CD14-positive monocyte (primary cell): ENCODE data around the gene ARRB1. TPM values are rescaled to one million over a fixed set of nuclear protein-coding genes. Genes with fewer than 3 reads are reported as not detected.
A peak's percentile ranks its signal among the peaks of the same experiment; 100 is the strongest.

ENCODE experiments used
- DNase-seq, 3 donors: peaks; one replicate each; pipeline ENCODE4 v3.0.0-alpha.2; 2011 to 2022
- H2AFZ ChIP-seq: 2 replicates; pipeline ENCODE4 v1.6.0; 2012; ENCODE audit warnings: mild to moderate bottlenecking, low read depth, low read length, inconsistent platforms; ENCODE audit not compliant: insufficient read depth, poor library complexity, severe bottlenecking
- H3K27ac ChIP-seq, 2 donors: 1 replicate in 1 of 2; 2 replicates in 1 of 2; pipeline ENCODE4 v1.5.1; 2012 to 2013; ENCODE audit warnings: low read length in 2 of 2, control low read depth in 1 of 2, inconsistent platforms in 1 of 2, low read depth in 1 of 2, mild to moderate bottlenecking in 1 of 2
- H3K27me3 ChIP-seq, 2 donors: one replicate each; pipeline versions ENCODE4 v1.6.0 to v1.6.1; 2011 to 2013; ENCODE audit warnings: low read length in 2 of 2; ENCODE audit not compliant: control insufficient read depth in 2 of 2, insufficient read depth in 2 of 2
- H3K36me3 ChIP-seq, 2 donors: replicated peaks in 1 of 2; 1 replicate in 1 of 2; 2 replicates in 1 of 2; pipeline versions ENCODE4 v1.5.1 to v1.6.1; 2012 to 2013; ENCODE audit warnings: low read length in 2 of 2, control low read depth in 1 of 2, inconsistent platforms in 1 of 2, mild to moderate bottlenecking in 1 of 2; ENCODE audit not compliant: insufficient read depth in 2 of 2, control insufficient read depth in 1 of 2
- H3K4me1 ChIP-seq, 2 donors: 1 replicate in 1 of 2; 2 replicates in 1 of 2; pipeline versions ENCODE4 v1.5.1 to v1.6.1; 2012 to 2013; ENCODE audit warnings: low read length in 2 of 2, control low read depth in 1 of 2, inconsistent platforms in 1 of 2, mild to moderate bottlenecking in 1 of 2, moderate library complexity in 1 of 2; ENCODE audit not compliant: insufficient read depth in 2 of 2, control insufficient read depth in 1 of 2
- H3K4me2 ChIP-seq: replicated peaks from 2 replicates; pipeline ENCODE3; 2012; ENCODE audit warnings: low read length, moderate library complexity, mild to moderate bottlenecking; ENCODE audit not compliant: poor library complexity, severe bottlenecking; ENCODE audit errors: extremely low read depth
- H3K4me3 ChIP-seq, 3 experiments: fragments of 200-600 bp in 1 of 3; sonication (generic) in 1 of 3; replicated peaks in 1 of 3; 1 replicate in 2 of 3; 2 replicates in 1 of 3; pipeline ENCODE4 v1.5.1; 2011 to 2013; ENCODE audit warnings: low read length in 3 of 3, mild to moderate bottlenecking in 3 of 3, control low read depth in 2 of 3, low read depth in 2 of 3, inconsistent platforms in 1 of 3, moderate library complexity in 1 of 3
- H3K79me2 ChIP-seq: 2 replicates; pipeline ENCODE4 v1.6.0; 2012; ENCODE audit warnings: mild to moderate bottlenecking, control low read depth, inconsistent platforms, low read length, moderate library complexity; ENCODE audit not compliant: insufficient read depth
- H3K9ac ChIP-seq: 2 replicates; pipeline ENCODE4 v1.6.0; 2017; ENCODE audit warnings: low read length, mild to moderate bottlenecking; ENCODE audit not compliant: insufficient read depth, poor library complexity, severe bottlenecking
- H3K9me3 ChIP-seq, 2 donors: replicated peaks in 1 of 2; 1 replicate in 1 of 2; 2 replicates in 1 of 2; pipeline versions ENCODE4 v1.5.1 to v1.6.1; 2012 to 2013; ENCODE audit warnings: low read length in 2 of 2, control low read depth in 1 of 2; ENCODE audit not compliant: control insufficient read depth in 1 of 2, insufficient read depth in 1 of 2
- H4K20me1 ChIP-seq: 2 replicates; pipeline ENCODE4 v1.6.0; 2012; ENCODE audit warnings: mild to moderate bottlenecking, low read length, control low read depth, moderate library complexity; ENCODE audit not compliant: insufficient read depth
- H3K27ac Mint-ChIP-seq, 7 donors: one replicate each; pipeline ENCODE4 v1.8.0; 2020; ENCODE audit warnings: mild to moderate bottlenecking in 7 of 7, mixed read lengths in 7 of 7, moderate library complexity in 6 of 7, inconsistent platforms in 2 of 7
- H3K27me3 Mint-ChIP-seq, 3 donors: one replicate each; pipeline ENCODE4 v1.8.0; 2021 to 2022; ENCODE audit warnings: low read depth in 3 of 3, mild to moderate bottlenecking in 3 of 3, mixed read lengths in 3 of 3, moderate library complexity in 3 of 3, inconsistent platforms in 1 of 3
- H3K36me3 Mint-ChIP-seq, 2 donors: one replicate each; pipeline ENCODE4 v1.8.0; 2020; ENCODE audit warnings: mixed read lengths in 2 of 2, inconsistent platforms in 1 of 2, mild to moderate bottlenecking in 1 of 2
- H3K4me1 Mint-ChIP-seq: one replicate; pipeline ENCODE4 v1.8.0; 2020; ENCODE audit warnings: mild to moderate bottlenecking, mixed read lengths
- H3K4me3 Mint-ChIP-seq, 2 donors: one replicate each; pipeline ENCODE4 v1.8.0; 2020; ENCODE audit warnings: mild to moderate bottlenecking in 2 of 2, mixed read lengths in 2 of 2, moderate library complexity in 1 of 2
- H3K9me3 Mint-ChIP-seq, 7 donors: one replicate each; pipeline ENCODE4 v1.8.0; 2020 to 2022; ENCODE audit warnings: mixed read lengths in 7 of 7, mild to moderate bottlenecking in 6 of 7, moderate library complexity in 6 of 7, inconsistent platforms in 2 of 7
- WGBS: methylation state at CpG from one replicate; pipeline ENCODE4 v1.1.5; 2013; ENCODE audit warnings: missing lambda C conversion rate; ENCODE audit not compliant: insufficient coverage; 5-methylcytosine and 5-hydroxymethylcytosine counted together
- intact Hi-C, 2 donors: fragments of 100-400 bp; cut with micrococcal nuclease; formaldehyde crosslinking; loops; one replicate each; pipeline versions ENCODE4 v1.15.0 to v1.15.1; 2023
- polyA plus RNA-seq, 3 donors: library from polyadenylated mRNA; depleted of rRNA in 1 of 3; unstranded in 2 of 3; stranded (reverse) in 1 of 3; fragments of 300-500 nt in 2 of 3; fragments of >200 nt in 1 of 3; fragmentation: Illumina TruSeq in 2 of 3; gene quantifications; 1 replicate in 2 of 3; 2 replicates in 1 of 3; pipeline ENCODE4 v1.2.3, GENCODE V29; 2012 to 2021
- TF ChIP-seq, protein P1 (sequence below): fragments of 200-600 bp; IDR thresholded peaks from one replicate; pipeline ENCODE4 v1.8.0; 2022; ENCODE audit warnings: antibody characterized with exemption, mild to moderate bottlenecking

The ARRB1 gene
- polyA plus RNA-seq, 3 donors: 52.6 to 114 (median 66.5) TPM

DNA sequence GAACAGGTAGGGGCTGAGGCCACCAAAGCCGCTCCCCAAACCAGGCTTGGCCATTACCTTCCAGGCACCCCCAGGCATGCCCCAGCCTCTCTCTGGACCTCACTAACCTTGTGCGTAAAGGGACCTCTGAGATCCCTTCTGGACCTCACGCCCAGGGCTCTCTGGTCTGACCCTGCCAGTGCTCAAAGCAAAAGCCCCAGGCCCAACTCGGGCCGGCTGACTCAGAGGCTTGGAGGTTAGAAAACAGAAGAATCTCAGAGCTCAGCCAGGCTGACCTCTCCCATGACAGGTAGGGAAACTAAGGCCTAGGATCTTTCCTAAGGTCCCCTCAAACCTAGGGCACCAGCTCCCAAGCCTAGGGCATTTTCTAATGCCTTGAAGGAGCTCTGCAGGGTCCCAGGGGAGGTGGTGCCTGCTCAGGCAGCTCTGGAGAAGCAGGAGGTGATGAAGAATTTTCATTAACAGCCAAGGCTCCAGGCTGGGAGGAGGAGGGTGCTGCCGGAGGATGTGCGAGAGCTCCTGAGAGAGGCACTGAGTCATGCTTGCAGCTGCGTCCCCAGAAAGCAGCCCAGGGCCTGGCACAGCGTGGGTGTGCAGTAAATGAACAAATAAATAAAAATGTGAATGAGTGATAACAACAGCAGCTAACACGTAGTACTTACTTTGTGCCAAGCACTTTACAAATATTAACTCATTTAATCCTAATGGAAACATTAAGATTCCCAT lies 25.6 kb downstream of the ARRB1 start:
- H3K4me3 ChIP-seq: no peak overlapping the region
- Mint-ChIP-seq H3K27ac (peak overlapping the region in 3 of 7 donors; percentile 21 to 53 (median 30)), H3K4me1 (peaks cover 42% of the 10 kb centered on the region), H3K9me3 (no peaks in the 10 kb centered on the region), H3K27me3 (no peaks in the 10 kb centered on the region), H3K36me3 (peaks cover 43 to 74% of the 10 kb centered on the region in 2 donors), H3K4me3 (no peak overlapping the region)
- H3K4me1 ChIP-seq: peaks cover 21 to 27% of the 10 kb centered on the region in 2 donors
- no peak overlapping the region for H3K4me2 ChIP-seq
- no peak for DNase-seq
- H3K9ac ChIP-seq: no peak overlapping the region
- 75% methylated on average over 8 of the region's 10 CpGs for WGBS
- H4K20me1 ChIP-seq: peaks cover 100% of the 10 kb centered on the region
- no peak overlapping the region for H3K27ac ChIP-seq
- peaks cover 100% of the 10 kb centered on the region for H3K79me2 ChIP-seq
- H3K9me3 ChIP-seq: no peaks in the 10 kb centered on the region
- H2AFZ ChIP-seq: no peak overlapping the region
- H3K27me3 ChIP-seq: no peaks in the 10 kb centered on the region
- TF ChIP-seq, protein P1, sequence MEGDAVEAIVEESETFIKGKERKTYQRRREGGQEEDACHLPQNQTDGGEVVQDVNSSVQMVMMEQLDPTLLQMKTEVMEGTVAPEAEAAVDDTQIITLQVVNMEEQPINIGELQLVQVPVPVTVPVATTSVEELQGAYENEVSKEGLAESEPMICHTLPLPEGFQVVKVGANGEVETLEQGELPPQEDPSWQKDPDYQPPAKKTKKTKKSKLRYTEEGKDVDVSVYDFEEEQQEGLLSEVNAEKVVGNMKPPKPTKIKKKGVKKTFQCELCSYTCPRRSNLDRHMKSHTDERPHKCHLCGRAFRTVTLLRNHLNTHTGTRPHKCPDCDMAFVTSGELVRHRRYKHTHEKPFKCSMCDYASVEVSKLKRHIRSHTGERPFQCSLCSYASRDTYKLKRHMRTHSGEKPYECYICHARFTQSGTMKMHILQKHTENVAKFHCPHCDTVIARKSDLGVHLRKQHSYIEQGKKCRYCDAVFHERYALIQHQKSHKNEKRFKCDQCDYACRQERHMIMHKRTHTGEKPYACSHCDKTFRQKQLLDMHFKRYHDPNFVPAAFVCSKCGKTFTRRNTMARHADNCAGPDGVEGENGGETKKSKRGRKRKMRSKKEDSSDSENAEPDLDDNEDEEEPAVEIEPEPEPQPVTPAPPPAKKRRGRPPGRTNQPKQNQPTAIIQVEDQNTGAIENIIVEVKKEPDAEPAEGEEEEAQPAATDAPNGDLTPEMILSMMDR: no peak
- intact Hi-C loops: no loop called here
- H3K36me3 ChIP-seq: peaks cover 38 to 72% of the 10 kb centered on the region in 2 donors

DNA sequence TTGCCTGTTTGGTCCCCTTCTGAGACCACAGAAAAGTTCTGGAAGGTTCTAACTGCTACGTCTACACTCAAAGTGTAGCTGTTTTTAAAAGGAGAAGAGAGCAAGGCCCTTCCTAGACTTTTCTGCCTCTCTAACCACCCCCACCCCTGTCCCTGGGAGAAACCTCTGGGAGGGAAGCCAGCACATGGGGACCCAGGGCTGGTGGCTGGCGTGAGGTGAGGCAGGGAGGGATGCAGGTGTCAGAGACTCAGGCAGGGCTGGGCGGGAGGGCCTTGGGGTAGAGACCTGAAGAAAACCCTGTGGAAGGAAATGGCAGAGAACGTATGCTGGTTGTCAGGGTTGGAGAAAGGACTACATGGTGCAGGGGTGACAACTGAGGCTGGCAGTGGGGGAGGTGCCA lies 26.7 kb downstream of the ARRB1 start:
- no peak overlapping the region for H2AFZ ChIP-seq
- no peak overlapping the region for H3K9ac ChIP-seq
- no peak overlapping the region for H3K4me3 Mint-ChIP-seq
- no peaks in the 10 kb centered on the region for H3K9me3 ChIP-seq
- peaks cover 13 to 15% of the 10 kb centered on the region in 2 donors for H3K4me1 ChIP-seq
- H4K20me1 ChIP-seq: peaks cover 100% of the 10 kb centered on the region
- H3K4me3 ChIP-seq: no peak overlapping the region
- WGBS: 75% methylated on average over 3 of the region's 4 CpGs
- H3K4me2 ChIP-seq: no peak overlapping the region
- peak overlapping the region in 4 of 7 donors; percentile 13 to 75 (median 58) for H3K27ac Mint-ChIP-seq
- H3K9me3 Mint-ChIP-seq: no peaks in the 10 kb centered on the region
- H3K79me2 ChIP-seq: peaks cover 100% of the 10 kb centered on the region
- H3K36me3 ChIP-seq: peaks cover 37 to 75% of the 10 kb centered on the region in 2 donors
- TF ChIP-seq, protein P1: no peak
- H3K27me3 Mint-ChIP-seq: no peaks in the 10 kb centered on the region
- peaks cover 43 to 77% of the 10 kb centered on the region in 2 donors for H3K36me3 Mint-ChIP-seq
- no peaks in the 10 kb centered on the region for H3K27me3 ChIP-seq
- DNase-seq: no peak
- H3K4me1 Mint-ChIP-seq: peaks cover 33% of the 10 kb centered on the region
- intact Hi-C loops: no loop called here
- H3K27ac ChIP-seq: no peak overlapping the region
